PC-9 (cell line): ENCODE results near the gene METRN.

Experiments used
- CTCF ChIP-seq: fragments of 200-600 bp; sonication (generic); conservative IDR thresholded peaks from 2 replicates; pipeline ENCODE4 v1.6.1; 2017; ENCODE audit warnings: mixed run types, antibody characterized with exemption, mild to moderate bottlenecking, moderate library complexity
- EZH2 ChIP-seq: fragments of 200-600 bp; sonication (generic); IDR thresholded peaks from 2 replicates; pipeline ENCODE4 v1.8.0; 2017; ENCODE audit warnings: antibody characterized with exemption, low read depth

DNA sequence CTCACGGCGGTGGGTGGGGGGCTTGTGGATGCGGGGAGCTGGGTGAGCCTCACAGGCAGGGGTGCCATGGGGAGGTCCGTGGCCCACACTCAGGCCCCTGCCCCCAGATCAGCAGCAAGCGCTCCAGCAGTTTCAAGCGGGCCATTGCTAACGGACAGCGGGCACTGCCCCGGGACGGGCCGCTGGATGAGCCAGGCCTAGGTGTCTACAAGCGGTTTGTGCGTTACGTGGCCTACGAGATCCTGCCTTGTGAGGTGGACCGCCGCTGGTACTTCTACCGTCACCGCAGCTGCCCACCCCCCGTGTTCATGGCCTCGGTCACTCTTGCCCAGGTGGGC, 38.4 kb upstream of the METRN start:
- no peak for TF ChIP-seq CTCF
- no peak for TF ChIP-seq EZH2
